ENCODE measurements around the gene ADAMTSL5. TPM values are rescaled to one million over a fixed set of nuclear protein-coding genes. Genes with fewer than 3 reads are reported as not detected.

ADAMTSL5 gene
- total RNA-seq, 1 experiment from 2014 or later = 20.6 TPM

DNA sequence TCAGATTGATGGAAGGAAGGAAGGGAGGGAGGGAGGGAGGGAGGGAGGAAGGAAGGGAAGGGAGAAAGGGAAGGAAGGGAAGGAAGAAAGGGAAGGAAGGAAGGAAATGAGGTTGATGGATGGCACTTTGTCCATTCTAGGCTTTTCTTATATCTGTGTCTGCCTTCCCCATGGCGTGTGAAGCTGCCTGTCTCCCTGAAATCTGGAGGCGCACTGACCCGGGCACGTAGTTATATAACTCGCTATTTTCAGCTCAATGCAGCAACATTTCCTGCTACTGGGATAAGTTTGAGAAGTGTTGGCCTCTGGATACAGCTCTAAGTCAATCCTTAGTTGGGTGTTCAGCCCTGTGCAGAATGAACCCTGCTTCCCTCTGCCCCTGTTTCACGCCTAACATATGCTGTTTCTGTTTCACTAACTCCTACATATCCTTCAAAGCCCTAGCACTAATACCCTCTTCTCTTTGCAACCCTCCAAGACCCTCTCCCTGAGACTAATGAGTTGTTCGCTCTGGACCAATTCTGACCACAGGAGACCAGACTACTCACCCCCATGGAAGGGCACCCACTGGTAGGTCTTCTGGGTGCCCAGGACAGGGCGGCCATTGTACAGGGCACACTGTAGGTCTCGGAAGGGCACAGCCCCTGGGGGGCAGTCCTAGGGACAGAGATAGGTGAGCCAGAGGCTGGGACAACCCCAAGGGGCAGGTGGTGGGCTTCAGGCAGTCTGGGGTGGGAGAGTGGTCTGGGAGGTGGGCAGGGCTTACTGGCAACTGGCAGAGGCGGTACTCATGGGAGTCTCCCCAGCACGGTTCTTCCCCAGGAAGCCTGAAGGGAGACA lies 3.0 kb downstream of the ADAMTSL5 start:
- H3K4me3 ChIP-seq (ENCODE audit: low read depth in 2 of 2, low read length in 2 of 2) = no peak overlapping the region
- ATAC-seq (no peak), DNase-seq (ENCODE audit: low read depth, low spot score) (no peak)
- H3K36me3 ChIP-seq (ENCODE audit: control insufficient read depth, insufficient read depth, low read length) = peaks cover 2% of the 10 kb centered on the region; the same call in 1 of the 2 replicates
- H3K27me3 ChIP-seq (ENCODE audit: control insufficient read depth, insufficient read depth, low read length) = no peaks in the 10 kb centered on the region
- CTCF ChIA-PET = interaction anchor here (0.7 kb wide), 1 partner anchor 48 kb away, joined by 3 read pairs; no protein-coding TSS in a partner anchor
- no TSS peak for BruUV-seq (replicated peaks)
- H3K27ac ChIP-seq (ENCODE audit: low read length) = no peak overlapping the region
- in situ Hi-C loops (cut with HindIII; ENCODE audit: low pct_unique_long_range_greater_than_20kb, low sequenced_read_pairs) (no loop called here), intact Hi-C loops (cut with micrococcal nuclease; ENCODE audit: unreplicated experiment) (no loop called here)
- H3K4me1 ChIP-seq (ENCODE audit: control insufficient read depth, insufficient read depth, low read length) = no peaks in the 10 kb centered on the region
- POLR2A ChIA-PET = no interaction called here
- TF ChIP-seq CTCF (IDR thresholded peaks at IDR 0.05) = no peak
- H3K9me3 ChIP-seq (ENCODE audit: control insufficient read depth, insufficient read depth, low read depth, low read length) = no peaks in the 10 kb centered on the region

- in situ Hi-C loops (cut with HindIII; ENCODE audit: low pct_unique_long_range_greater_than_20kb, low sequenced_read_pairs) = no loop called here
- BruUV-seq (replicated peaks) = TSS peak; percentile 61
- DNase-seq (ENCODE audit: low read depth, low spot score) (no peak), ATAC-seq (no peak)
- H3K4me3 ChIP-seq (ENCODE audit: low read depth in 2 of 2, low read length in 2 of 2) = no peak overlapping the region
- no peaks in the 10 kb centered on the region for H3K27me3 ChIP-seq (ENCODE audit: control insufficient read depth, insufficient read depth, low read length)
- no peaks in the 10 kb centered on the region for H3K4me1 ChIP-seq (ENCODE audit: control insufficient read depth, insufficient read depth, low read length)
- intact Hi-C loops (cut with micrococcal nuclease; ENCODE audit: unreplicated experiment) = no loop called here
- POLR2A ChIA-PET = no interaction called here
- no peaks in the 10 kb centered on the region for H3K9me3 ChIP-seq (ENCODE audit: control insufficient read depth, insufficient read depth, low read depth, low read length)
- peaks cover 2% of the 10 kb centered on the region; the same call in 1 of the 2 replicates for H3K36me3 ChIP-seq (ENCODE audit: control insufficient read depth, insufficient read depth, low read length)
- CTCF ChIA-PET = no interaction called here
- no peak overlapping the region for H3K27ac ChIP-seq (ENCODE audit: low read length)
- TF ChIP-seq SIN3A (IDR thresholded peaks at IDR 0.05; ENCODE audit: borderline replicate concordance, insufficient read depth, low read depth, low read length) (no peak), TCF7L2 (IDR thresholded peaks at IDR 0.05; ENCODE audit: low read depth, low read length) (no peak), CTCF (IDR thresholded peaks at IDR 0.05) (no peak), POLR2AphosphoS5 (IDR thresholded peaks at IDR 0.05; ENCODE audit: low read depth, low read length) (no peak)
- TF ChIP-seq, protein P1, sequence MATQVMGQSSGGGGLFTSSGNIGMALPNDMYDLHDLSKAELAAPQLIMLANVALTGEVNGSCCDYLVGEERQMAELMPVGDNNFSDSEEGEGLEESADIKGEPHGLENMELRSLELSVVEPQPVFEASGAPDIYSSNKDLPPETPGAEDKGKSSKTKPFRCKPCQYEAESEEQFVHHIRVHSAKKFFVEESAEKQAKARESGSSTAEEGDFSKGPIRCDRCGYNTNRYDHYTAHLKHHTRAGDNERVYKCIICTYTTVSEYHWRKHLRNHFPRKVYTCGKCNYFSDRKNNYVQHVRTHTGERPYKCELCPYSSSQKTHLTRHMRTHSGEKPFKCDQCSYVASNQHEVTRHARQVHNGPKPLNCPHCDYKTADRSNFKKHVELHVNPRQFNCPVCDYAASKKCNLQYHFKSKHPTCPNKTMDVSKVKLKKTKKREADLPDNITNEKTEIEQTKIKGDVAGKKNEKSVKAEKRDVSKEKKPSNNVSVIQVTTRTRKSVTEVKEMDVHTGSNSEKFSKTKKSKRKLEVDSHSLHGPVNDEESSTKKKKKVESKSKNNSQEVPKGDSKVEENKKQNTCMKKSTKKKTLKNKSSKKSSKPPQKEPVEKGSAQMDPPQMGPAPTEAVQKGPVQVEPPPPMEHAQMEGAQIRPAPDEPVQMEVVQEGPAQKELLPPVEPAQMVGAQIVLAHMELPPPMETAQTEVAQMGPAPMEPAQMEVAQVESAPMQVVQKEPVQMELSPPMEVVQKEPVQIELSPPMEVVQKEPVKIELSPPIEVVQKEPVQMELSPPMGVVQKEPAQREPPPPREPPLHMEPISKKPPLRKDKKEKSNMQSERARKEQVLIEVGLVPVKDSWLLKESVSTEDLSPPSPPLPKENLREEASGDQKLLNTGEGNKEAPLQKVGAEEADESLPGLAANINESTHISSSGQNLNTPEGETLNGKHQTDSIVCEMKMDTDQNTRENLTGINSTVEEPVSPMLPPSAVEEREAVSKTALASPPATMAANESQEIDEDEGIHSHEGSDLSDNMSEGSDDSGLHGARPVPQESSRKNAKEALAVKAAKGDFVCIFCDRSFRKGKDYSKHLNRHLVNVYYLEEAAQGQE (IDR thresholded peaks at IDR 0.05; ENCODE audit: insufficient read depth in 1 of 2, low read depth in 2 of 2, low read length in 1 of 2) = no peak
These were observed 4.3 kb downstream of the ADAMTSL5 start for GRCh38 chr19:1508507-1508856.

Measured in Panc1 (cell line).